HG03025 (cell line): ENCODE data around the gene PIK3R1.

Experiments used
- ATAC-seq: cut with Tn5 transposase; IDR thresholded peaks from one replicate; pipeline ENCODE4 v1.9.1; 2021; ENCODE audit warnings: mild to moderate bottlenecking, moderate library complexity; ENCODE audit not compliant: unreplicated experiment, low FRiP score

The PIK3R1 gene

DNA sequence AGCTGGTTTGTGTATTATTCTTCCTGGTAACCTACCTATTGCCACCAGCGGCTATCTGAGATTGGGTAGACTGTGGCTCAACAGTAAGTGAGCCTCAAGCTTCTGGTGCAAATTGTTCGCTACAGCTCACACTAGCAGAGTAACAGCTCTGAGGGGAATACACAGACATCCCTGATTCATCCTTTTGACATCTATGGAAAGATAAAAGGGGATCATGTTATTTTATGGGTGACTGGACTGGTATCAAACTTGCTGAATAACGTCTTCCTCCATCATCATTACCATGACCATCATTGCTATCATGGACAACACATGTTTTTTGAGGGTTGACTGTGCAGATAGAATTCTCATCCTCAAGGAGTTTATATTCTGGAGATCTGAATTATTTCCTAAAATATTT lies 129.6 kb downstream of the PIK3R1 start:
- no peak for ATAC-seq

DNA sequence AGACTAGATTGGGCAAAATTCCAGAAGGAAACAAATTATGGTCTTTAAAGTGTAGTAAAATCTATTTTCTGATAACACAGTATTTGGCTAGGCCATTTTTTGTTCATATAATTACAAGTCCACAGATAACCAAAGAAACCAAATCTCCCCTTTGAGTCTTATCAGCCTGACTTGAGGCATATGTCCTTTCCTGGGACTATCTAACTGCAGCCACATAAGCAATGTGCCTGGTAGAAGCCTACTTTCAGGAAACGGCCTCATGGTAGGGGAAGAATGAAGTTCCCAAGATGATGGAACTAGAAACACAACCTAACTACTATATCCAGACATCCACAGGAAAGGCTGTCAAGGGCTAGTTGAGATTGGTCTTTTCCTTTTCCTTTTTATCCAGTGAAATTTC lies 130.0 kb downstream of the PIK3R1 start:
- no peak for ATAC-seq

DNA sequence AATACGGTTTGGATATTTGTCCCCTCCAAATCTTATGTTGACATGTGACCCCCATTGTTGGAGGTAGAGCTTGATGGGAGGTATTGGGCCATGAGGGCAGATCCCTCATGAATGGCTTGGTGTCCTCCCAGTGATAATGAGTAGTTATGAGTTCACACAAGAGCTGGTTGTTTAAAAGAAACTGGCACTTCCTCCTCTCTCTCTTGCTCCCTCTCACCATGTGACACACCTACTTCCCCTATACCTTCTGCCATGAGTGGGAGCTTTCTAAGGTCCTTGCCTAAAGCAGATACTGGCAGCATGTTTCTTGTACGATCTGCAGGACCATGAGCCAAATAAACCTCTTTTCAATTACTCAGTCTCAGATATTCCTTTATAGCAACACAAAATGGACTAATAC lies 132.0 kb downstream of the PIK3R1 start:
- ATAC-seq = no peak

DNA sequence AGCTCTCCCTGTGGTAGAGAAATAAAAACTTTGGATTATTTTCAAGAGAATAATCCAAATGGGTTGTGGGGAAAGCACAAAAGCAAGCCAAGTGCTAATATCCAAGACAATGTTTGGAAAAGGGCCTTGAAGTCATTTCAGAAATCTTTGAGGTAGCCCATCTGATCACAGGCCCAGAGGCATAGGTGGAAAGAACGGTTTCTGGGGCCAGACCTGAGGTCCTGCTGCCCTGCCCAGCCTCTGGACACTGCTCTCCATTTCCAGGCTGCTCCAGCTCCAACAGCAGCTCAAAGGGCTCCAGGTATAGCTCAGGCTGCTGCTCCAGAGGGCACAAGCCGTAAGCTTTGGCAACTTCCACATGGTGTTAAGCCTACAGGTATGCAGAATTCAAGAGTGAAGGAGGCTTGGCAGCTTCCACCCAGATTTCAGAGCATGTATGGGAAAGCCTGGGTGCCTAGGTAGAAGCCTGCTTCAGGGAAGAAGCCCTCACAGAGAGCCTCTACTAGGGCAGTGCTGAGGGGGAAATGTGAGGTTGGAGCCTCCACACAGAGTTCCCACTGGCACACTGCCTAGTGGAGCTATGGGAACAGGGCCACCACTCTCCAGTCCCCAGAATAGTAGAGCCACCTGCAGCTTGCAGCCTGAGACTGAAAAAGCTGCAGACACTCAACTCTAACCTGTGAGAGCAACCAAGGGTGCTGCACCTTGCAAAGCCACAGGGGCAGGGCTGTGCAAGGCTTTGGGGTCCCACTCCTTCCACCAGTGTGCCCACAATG lies 133.1 kb downstream of the PIK3R1 start:
- no peak for ATAC-seq

DNA sequence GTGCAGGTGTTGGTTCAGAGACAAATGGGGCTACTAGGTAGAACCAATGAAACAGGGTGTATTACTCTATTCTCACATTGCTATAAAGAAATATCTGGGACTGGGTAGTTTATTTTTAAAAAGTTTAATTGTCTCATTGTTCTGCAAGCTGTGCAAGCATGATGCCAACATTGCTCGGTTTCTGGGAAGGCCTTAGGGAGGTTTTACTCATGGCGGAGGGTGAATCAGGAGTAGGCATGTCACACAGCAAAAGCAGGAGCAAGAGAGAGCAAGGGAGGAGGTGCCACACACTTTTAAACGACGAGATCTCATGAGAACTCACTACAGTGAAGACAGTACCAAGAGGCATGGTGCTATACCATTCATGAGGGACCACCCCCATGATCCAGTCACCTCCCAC lies 134.6 kb downstream of the PIK3R1 start:
- ATAC-seq = no peak
